T follicular helper cell (primary cell): Measurements from ENCODE around the gene PAN3.

Source experiments
- DNase-seq: peaks from one replicate; pipeline ENCODE4 v3.0.0-alpha.2; 2020; ENCODE audit warnings: low read depth

PAN3 gene

GRCh38 chr13:28299916-28300315 is 161.6 kb downstream of the PAN3 start:
- DNase-seq = no peak

- no peak for DNase-seq
Measured at GRCh38 chr13:28301839-28302238, 163.5 kb downstream of the PAN3 start.

- DNase-seq = no peak
Measured at GRCh38 chr13:28306325-28306724, 168.0 kb downstream of the PAN3 start.

GRCh38 chr13:28313579-28313978 is 175.2 kb downstream of the PAN3 start:
- DNase-seq = no peak

- DNase-seq = no peak
Measured at GRCh38 chr13:28314879-28315278, 176.5 kb downstream of the PAN3 start.

- DNase-seq = no peak
Measured at GRCh38 chr13:28316129-28316528, 177.8 kb downstream of the PAN3 start.

GRCh38 chr13:28316836-28317235 is 178.5 kb downstream of the PAN3 start:
- no peak for DNase-seq

- no peak for DNase-seq
Measured at GRCh38 chr13:28318496-28318895, 180.2 kb downstream of the PAN3 start.

GRCh38 chr13:28319528-28319927 is 181.2 kb downstream of the PAN3 start:
- DNase-seq = no peak

- DNase-seq = no peak
Measured at GRCh38 chr13:28320209-28320608, 181.9 kb downstream of the PAN3 start.

GRCh38 chr13:28320884-28321574 is 182.7 kb downstream of the PAN3 start:
- DNase-seq = no peak

- DNase-seq = no peak
Measured at GRCh38 chr13:28321756-28322155, 183.4 kb downstream of the PAN3 start.

GRCh38 chr13:28322256-28322905 is 184.0 kb downstream of the PAN3 start:
- no peak for DNase-seq

GRCh38 chr13:28324181-28324789 is 185.9 kb downstream of the PAN3 start:
- DNase-seq = peak; percentile 29

GRCh38 chr13:28325022-28325421 is 186.7 kb downstream of the PAN3 start:
- DNase-seq = no peak

GRCh38 chr13:28326056-28326455 is 187.7 kb downstream of the PAN3 start:
- no peak for DNase-seq

- no peak for DNase-seq
Measured at GRCh38 chr13:28327373-28328270, 189.3 kb downstream of the PAN3 start.

- no peak for DNase-seq
Measured at GRCh38 chr13:28328271-28328607, 189.9 kb downstream of the PAN3 start.

- DNase-seq = no peak
Measured at GRCh38 chr13:28329395-28330158, 191.2 kb downstream of the PAN3 start.

GRCh38 chr13:28333204-28333881 is 195.0 kb downstream of the PAN3 start:
- no peak for DNase-seq

GRCh38 chr13:28336193-28336657 is 197.9 kb downstream of the PAN3 start:
- no peak for DNase-seq
